Esophagus (tissue), 2 donors: ENCODE data around the gene AKR1B1. TPM values are rescaled to one million over a fixed set of nuclear protein-coding genes. Genes with fewer than 3 reads are reported as not detected.

Experiments used
- H3K27ac ChIP-seq, 2 donors: one replicate each; pipeline ENCODE4 v1.5.1; 2013; ENCODE audit warnings: low read depth in 2 of 2, mild to moderate bottlenecking in 2 of 2, inconsistent platforms in 1 of 2, low read length in 1 of 2, moderate library complexity in 1 of 2
- H3K27me3 ChIP-seq, 2 donors: one replicate each; pipeline ENCODE4 v1.6.1; 2013; ENCODE audit warnings: low read length in 2 of 2, control low read depth in 1 of 2, mild to moderate bottlenecking in 1 of 2; ENCODE audit not compliant: insufficient read depth in 2 of 2, control insufficient read depth in 1 of 2
- H3K36me3 ChIP-seq, 2 donors: one replicate each; pipeline ENCODE4 v1.6.1; 2013; ENCODE audit warnings: low read length in 1 of 2; ENCODE audit not compliant: control insufficient read depth in 2 of 2, insufficient read depth in 2 of 2
- H3K4me1 ChIP-seq, 2 donors: one replicate each; pipeline ENCODE4 v1.6.1; 2013; ENCODE audit warnings: low read length in 1 of 2; ENCODE audit not compliant: control insufficient read depth in 2 of 2, insufficient read depth in 2 of 2
- H3K4me3 ChIP-seq, 2 donors: one replicate each; pipeline ENCODE4 v1.5.1; 2013; ENCODE audit warnings: low read length in 2 of 2, mild to moderate bottlenecking in 2 of 2, low read depth in 1 of 2, moderate library complexity in 1 of 2
- H3K9me3 ChIP-seq, 2 donors: one replicate each; pipeline ENCODE4 v1.6.1; 2013; ENCODE audit warnings: mild to moderate bottlenecking in 2 of 2, low read depth in 1 of 2, low read length in 1 of 2, moderate library complexity in 1 of 2; ENCODE audit not compliant: control insufficient read depth in 2 of 2, insufficient read depth in 1 of 2
- whole genome bisulfite sequencing, 2 donors: extraction: QIAGEN DNeasy Blood & Tissue Kit; methylation state at CpG; one replicate each; pipeline ENCODE4 v1.1.7; 2013; 5-methylcytosine and 5-hydroxymethylcytosine counted together
- polyA plus RNA-seq, 2 donors: library from polyadenylated mRNA; stranded (reverse); fragments of 200-250 nt; gene quantifications; one replicate each; pipeline ENCODE4 v1.2.3, GENCODE V29; 2013
- donor health status: healthy with polysubstance abuse.
- donor health status: Bipolar disorder and iron deficiency.

Gene AKR1B1
- polyA plus RNA-seq, 2 donors, result 10.6 to 20.6 TPM

GRCh38 chr7:134485203-134485602, 26.3 kb upstream of the AKR1B1 start:
- Histone ChIP-seq H3K36me3 (no peaks in the 10 kb centered on the region), H3K27ac (no peak overlapping the region), H3K9me3 (no peaks in the 10 kb centered on the region), H3K4me3 (no peak overlapping the region), H3K4me1 (no peaks in the 10 kb centered on the region), H3K27me3 (no peaks in the 10 kb centered on the region)
- WGBS, 2 donors, result 69 to 80% methylated on average over 6 of the region's 6 CpGs

- no peaks in the 10 kb centered on the region for H3K27me3 ChIP-seq
- H3K4me1 ChIP-seq, result no peaks in the 10 kb centered on the region
- H3K27ac ChIP-seq, result no peak overlapping the region
- H3K4me3 ChIP-seq, result no peak overlapping the region
- no peaks in the 10 kb centered on the region for H3K9me3 ChIP-seq
- 75 to 81% methylated on average over 2 of the region's 2 CpGs for WGBS, 2 donors
- no peaks in the 10 kb centered on the region for H3K36me3 ChIP-seq
These were observed 24.4 kb upstream of the AKR1B1 start for GRCh38 chr7:134483296-134483695.

GRCh38 chr7:134482858-134483257, 24.0 kb upstream of the AKR1B1 start:
- Histone ChIP-seq H3K4me3 (no peak overlapping the region), H3K36me3 (no peaks in the 10 kb centered on the region), H3K9me3 (no peaks in the 10 kb centered on the region), H3K27me3 (no peaks in the 10 kb centered on the region), H3K27ac (no peak overlapping the region), H3K4me1 (no peaks in the 10 kb centered on the region)

- Histone ChIP-seq H3K9me3 (no peaks in the 10 kb centered on the region), H3K4me1 (no peaks in the 10 kb centered on the region), H3K4me3 (no peak overlapping the region), H3K36me3 (no peaks in the 10 kb centered on the region), H3K27ac (no peak overlapping the region), H3K27me3 (no peaks in the 10 kb centered on the region)
- WGBS, 2 donors, result 86 to 87% methylated on average over 3 of the region's 3 CpGs
These were observed 22.3 kb upstream of the AKR1B1 start for GRCh38 chr7:134481167-134481566.

GRCh38 chr7:134480730-134481129, 21.8 kb upstream of the AKR1B1 start:
- Histone ChIP-seq H3K27me3 (no peaks in the 10 kb centered on the region), H3K4me1 (no peaks in the 10 kb centered on the region)
- 14 to 31% methylated on average over 2 of the region's 2 CpGs for WGBS, 2 donors

GRCh38 chr7:134480202-134480601, 21.3 kb upstream of the AKR1B1 start:
- no peak overlapping the region for H3K27ac ChIP-seq
- H3K4me1 ChIP-seq, result no peaks in the 10 kb centered on the region
- H3K9me3 ChIP-seq, result no peaks in the 10 kb centered on the region
- no peaks in the 10 kb centered on the region for H3K36me3 ChIP-seq
- no peak overlapping the region for H3K4me3 ChIP-seq
- H3K27me3 ChIP-seq, result no peaks in the 10 kb centered on the region

More at GRCh38 chr7:134480730-134481129, 21.8 kb upstream of the AKR1B1 start:
- no peak overlapping the region for H3K4me3 ChIP-seq
- H3K27ac ChIP-seq, result no peak overlapping the region
- H3K36me3 ChIP-seq, result no peaks in the 10 kb centered on the region
- no peaks in the 10 kb centered on the region for H3K9me3 ChIP-seq

- Histone ChIP-seq H3K27me3 (no peaks in the 10 kb centered on the region), H3K36me3 (no peaks in the 10 kb centered on the region), H3K4me1 (no peaks in the 10 kb centered on the region), H3K4me3 (no peak overlapping the region), H3K27ac (no peak overlapping the region), H3K9me3 (no peaks in the 10 kb centered on the region)
- WGBS, 2 donors, result 83% methylated on average over 2 of the region's 2 CpGs
These were observed 19.8 kb upstream of the AKR1B1 start for GRCh38 chr7:134478707-134479106.

GRCh38 chr7:134477954-134478353, 19.1 kb upstream of the AKR1B1 start:
- no peaks in the 10 kb centered on the region for H3K9me3 ChIP-seq
- no peak overlapping the region for H3K4me3 ChIP-seq
- no peaks in the 10 kb centered on the region for H3K36me3 ChIP-seq
- 51 to 64% methylated on average over 2 of the region's 2 CpGs for WGBS, 2 donors
- no peaks in the 10 kb centered on the region for H3K4me1 ChIP-seq
- no peak overlapping the region for H3K27ac ChIP-seq
- no peaks in the 10 kb centered on the region for H3K27me3 ChIP-seq

GRCh38 chr7:134476044-134476443, 17.1 kb upstream of the AKR1B1 start:
- H3K36me3 ChIP-seq, result no peaks in the 10 kb centered on the region

GRCh38 chr7:134474828-134475227, 15.9 kb upstream of the AKR1B1 start:
- WGBS, 2 donors, result 82 to 84% methylated on average over 1 of the region's 1 CpG
- Histone ChIP-seq H3K27ac (no peak overlapping the region), H3K27me3 (no peaks in the 10 kb centered on the region), H3K4me1 (no peaks in the 10 kb centered on the region), H3K4me3 (no peak overlapping the region), H3K9me3 (no peaks in the 10 kb centered on the region), H3K36me3 (no peaks in the 10 kb centered on the region)

More at GRCh38 chr7:134476044-134476443, 17.1 kb upstream of the AKR1B1 start:
- H3K4me3 ChIP-seq, result no peak overlapping the region
- no peaks in the 10 kb centered on the region for H3K9me3 ChIP-seq
- H3K27me3 ChIP-seq, result no peaks in the 10 kb centered on the region
- no peak overlapping the region for H3K27ac ChIP-seq
- H3K4me1 ChIP-seq, result no peaks in the 10 kb centered on the region
